KG1 (cell line): ENCODE data around the gene BCDIN3D.
A peak's percentile ranks its signal among the peaks of the same experiment; 100 is the strongest.
"Not testable (repeated sequence)": the region's sequence is repeated elsewhere in the genome, so short reads cannot be mapped to it uniquely, and the experiment has no call there.

ENCODE experiments used
- DNase-seq: peaks from one replicate; lab custom pipeline; 2025; lab: John Stamatoyannopoulos, UW

The BCDIN3D gene

GRCh38 chr12:49842519-49843352, at the start of gene BCDIN3D:
BCDIN3D (minus strand) TSS chr12:49843106; CDS start chr12:49843087, 19 bp downstream.
- peak; percentile 71 for DNase-seq

GRCh38 chr12:49892084-49892731, 49.3 kb upstream of the BCDIN3D start:
- no peak for DNase-seq

GRCh38 chr12:49891476-49891875, 48.6 kb upstream of the BCDIN3D start:
- no peak for DNase-seq

DNA sequence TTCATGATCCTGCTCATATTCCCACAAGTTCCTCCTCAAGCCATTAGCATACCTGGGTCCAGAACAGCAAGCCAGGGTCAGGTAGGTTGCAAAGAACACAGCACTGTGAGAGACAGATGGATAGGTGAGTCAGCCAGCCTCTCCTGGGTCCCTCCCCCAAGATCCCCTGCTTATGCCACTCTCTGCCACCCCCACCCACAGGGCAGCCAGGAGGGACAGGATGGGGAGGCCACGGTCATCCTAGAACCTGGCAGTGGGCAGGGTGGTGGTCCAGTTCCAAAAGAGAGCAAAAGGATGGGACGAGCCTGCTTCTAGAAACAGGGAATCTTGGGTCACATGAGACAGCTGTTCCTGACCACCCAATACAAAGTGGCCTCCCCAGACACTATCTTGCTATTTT, 48.1 kb upstream of the BCDIN3D start:
- DNase-seq, result no peak

DNA sequence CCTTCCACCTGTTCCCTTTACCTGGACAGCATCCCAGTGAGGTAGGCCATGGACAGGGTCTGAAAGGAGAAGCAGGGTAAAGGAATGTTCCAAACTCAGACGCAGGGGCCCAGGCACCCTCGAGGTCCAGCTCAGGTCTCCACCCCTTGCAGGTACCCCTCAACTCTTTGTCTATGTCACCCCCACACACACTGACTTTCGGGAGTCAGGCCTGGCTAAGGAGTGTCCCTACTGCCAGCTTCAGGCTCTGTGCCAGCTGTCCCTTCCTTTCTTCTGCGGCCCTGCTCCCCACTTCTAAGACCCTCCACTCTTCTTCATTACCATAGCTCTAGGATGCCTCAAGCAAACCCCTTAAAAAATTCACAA, 47.2 kb upstream of the BCDIN3D start:
- DNase-seq, result no peak

- DNase-seq, result no peak
Observed at GRCh38 chr12:49889361-49890095, 46.6 kb upstream of the BCDIN3D start.

GRCh38 chr12:49888461-49889151, 45.7 kb upstream of the BCDIN3D start:
- DNase-seq, result no peak

- DNase-seq, result no peak
Observed at GRCh38 chr12:49887536-49888401, 44.9 kb upstream of the BCDIN3D start.

- no peak for DNase-seq
Observed at GRCh38 chr12:49887091-49887490, 44.2 kb upstream of the BCDIN3D start.

DNA sequence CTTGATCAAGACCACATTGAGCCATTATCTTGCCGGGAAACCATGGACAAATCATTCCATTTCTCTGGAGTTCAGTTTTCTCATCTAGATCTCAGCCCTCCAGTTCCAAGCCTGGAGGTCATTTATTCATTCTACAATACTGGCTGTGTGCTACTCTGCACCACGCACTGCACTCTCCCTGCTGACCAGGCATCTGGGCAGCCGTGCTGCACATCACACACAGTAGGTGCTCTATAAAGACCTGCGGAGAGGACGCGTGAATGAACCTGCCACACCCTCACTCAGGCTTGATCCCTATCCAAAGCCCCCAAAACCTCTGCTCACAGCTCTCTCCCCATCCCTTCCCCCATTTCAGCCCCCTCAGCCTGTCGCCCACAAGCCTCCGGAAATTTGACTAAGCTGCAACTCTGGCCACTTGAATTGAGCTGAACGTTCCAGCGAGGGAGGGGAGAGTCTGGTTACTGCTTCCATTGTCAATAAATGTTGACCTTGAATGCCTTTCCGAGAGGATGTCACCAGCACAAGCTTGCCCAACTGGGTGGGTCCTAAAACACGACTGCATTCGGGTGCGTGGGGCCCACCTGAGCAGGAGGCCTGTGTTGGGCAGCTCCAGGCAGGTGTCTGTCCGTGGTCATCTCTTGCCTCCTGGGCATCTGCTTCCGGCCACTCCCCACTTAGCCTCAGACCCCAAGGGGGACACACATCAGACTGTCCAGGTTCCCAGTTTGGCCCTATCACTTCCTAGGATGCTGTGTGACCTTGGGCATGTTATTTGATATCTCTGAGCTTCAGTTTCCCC, 43.0 kb upstream of the BCDIN3D start:
- no peak for DNase-seq

DNA sequence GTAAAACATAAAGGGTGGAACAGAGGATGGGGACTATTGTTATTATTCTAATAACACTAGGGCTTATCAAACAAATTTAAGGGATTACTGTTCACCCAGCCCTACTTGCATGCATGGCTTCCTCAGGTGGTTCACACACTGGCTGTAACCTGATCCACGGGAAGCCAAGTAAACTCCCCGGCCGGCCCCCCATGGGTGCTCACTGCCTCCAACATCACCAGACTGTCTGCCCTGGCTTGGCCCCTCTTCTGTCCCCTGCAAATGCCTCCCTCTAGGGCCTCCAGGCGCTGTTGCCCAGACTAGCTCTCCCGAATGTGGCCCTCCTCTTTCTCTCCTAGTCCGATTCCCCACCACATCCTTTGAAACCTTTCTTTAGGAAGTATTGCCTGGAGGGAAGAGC, 42.2 kb upstream of the BCDIN3D start:
- no peak for DNase-seq

- no peak for DNase-seq
Observed at GRCh38 chr12:49882851-49883464, 40.1 kb upstream of the BCDIN3D start.

DNA sequence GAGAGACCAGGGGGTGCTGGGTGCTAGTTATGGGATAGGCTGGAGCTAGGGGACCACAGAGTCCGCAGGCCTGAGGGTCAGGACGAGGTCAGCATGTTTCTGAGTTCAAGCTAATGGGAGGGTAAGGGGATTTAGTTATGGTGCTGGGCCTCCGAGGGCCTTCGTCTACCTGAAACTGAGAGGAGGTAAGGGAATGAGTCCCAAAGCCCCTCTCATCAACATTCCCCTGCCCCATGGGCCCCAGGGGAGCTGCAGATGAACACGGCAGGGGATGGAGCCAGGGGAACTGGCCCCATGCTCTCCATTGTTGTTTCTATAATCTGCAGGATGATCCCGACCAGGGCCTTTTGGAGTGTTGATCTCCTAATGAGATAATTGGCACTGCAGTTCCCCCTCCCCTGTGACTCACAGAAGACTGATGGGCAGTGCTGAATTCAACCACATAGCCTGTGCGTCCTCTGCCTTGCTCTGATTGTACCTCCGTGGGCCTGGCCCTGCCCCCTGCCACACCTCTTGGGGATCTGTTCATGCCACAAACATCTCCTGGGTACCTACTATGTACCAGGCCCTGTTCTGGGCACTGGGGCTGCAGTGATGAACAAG, 39.4 kb upstream of the BCDIN3D start:
- no peak for DNase-seq

- DNase-seq, result no peak
Observed at GRCh38 chr12:49881415-49882247, 38.7 kb upstream of the BCDIN3D start.

DNA sequence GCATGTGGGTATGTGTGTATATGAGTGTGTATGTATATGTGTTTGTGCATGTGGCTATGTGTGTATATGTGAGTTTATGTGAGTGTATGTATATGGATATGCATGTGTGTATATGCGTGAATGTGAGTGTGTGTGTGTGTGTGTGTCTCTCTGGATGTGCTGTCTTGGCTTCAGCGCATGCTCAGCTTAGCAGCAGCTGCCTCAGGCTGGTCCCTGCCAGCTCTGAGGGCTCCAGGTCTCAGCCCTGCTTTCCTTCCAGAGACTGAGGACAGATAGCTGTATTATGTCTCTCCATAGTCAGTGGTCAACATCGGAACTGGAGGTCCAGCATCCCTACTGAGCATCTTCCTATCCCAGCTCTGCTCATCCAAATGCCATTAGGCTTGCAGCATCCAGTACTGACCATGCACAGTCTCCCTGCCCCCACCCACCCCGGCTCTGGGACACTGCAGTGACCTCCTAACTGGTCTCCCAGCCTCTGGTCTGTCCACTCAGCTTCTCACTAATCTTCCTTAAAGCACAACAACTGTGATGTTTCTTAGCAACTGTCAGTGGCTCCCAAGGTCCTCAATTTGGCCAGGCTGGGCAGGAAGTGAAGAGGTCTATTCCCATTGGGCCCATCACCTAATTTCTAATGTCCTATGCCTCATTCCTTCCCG, 38.0 kb upstream of the BCDIN3D start:
- no peak for DNase-seq

DNA sequence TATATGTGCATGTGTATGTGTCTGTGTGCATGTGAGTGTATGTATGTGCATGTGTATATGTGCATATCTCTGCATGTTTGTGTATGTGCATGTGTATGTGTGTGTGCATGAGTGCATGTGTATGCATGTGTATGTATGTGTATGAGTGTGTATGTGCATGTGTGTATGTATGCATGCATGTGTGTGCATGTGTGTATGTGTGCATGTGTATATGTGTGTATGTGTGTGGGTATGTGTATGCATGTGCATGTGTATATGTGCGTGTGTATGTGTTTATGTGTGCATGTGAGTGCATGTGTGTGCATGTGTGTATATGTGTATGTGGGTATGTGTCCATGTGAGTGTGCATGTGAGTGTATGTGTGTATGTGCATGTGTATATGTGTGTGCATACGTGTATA, 36.2 kb upstream of the BCDIN3D start:
- not testable (repeated sequence) for DNase-seq

GRCh38 chr12:49878021-49878420, 35.1 kb upstream of the BCDIN3D start:
- no peak for DNase-seq

- no peak for DNase-seq
Observed at GRCh38 chr12:49877066-49877465, 34.2 kb upstream of the BCDIN3D start.
